NCI-H2196 (cell line): ENCODE measurements around the gene EIF3D.
"Not testable (repeated sequence)": the region's sequence is repeated elsewhere in the genome, so short reads cannot be mapped to it uniquely, and the experiment has no call there.

Source experiments
- DNase-seq: peaks from one replicate; lab custom pipeline; 2025; ENCODE audit not compliant: unreplicated experiment; lab: John Stamatoyannopoulos, UW

The EIF3D gene

GRCh38 chr22:36549033-36549432, 20.1 kb upstream of the EIF3D start:
- DNase-seq, result no peak

- no peak for DNase-seq
Observed at GRCh38 chr22:36548606-36549005, 19.6 kb upstream of the EIF3D start.

GRCh38 chr22:36546932-36547331, 18.0 kb upstream of the EIF3D start:
- DNase-seq, result no peak

- peak; percentile 39 for DNase-seq
Observed at GRCh38 chr22:36546092-36546804, 17.3 kb upstream of the EIF3D start.

DNA sequence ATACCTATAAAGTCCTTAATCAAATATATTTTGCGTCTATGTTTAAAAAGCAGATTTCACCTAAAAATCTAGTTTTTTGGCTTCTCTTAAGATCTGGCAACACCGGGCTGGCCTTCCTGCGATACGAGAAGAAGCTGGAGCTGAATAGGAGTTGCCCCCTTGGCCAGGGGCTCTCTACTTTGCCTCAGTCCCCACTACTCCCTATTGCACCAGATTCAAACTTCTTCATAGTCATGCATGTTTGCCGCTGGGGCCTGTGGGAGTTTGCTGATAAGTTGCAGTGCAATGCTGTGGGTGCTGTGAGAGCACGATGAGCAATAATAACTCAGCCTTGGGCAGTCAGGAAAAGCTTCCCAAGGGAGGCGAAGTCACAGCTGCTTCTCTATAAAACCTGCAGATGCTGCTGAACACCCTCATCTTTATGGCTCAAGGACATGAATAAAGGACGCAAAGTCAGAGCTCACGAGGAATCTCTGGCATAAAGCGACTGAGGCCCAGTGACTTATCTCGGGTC, 15.2 kb upstream of the EIF3D start:
- no peak for DNase-seq

DNA sequence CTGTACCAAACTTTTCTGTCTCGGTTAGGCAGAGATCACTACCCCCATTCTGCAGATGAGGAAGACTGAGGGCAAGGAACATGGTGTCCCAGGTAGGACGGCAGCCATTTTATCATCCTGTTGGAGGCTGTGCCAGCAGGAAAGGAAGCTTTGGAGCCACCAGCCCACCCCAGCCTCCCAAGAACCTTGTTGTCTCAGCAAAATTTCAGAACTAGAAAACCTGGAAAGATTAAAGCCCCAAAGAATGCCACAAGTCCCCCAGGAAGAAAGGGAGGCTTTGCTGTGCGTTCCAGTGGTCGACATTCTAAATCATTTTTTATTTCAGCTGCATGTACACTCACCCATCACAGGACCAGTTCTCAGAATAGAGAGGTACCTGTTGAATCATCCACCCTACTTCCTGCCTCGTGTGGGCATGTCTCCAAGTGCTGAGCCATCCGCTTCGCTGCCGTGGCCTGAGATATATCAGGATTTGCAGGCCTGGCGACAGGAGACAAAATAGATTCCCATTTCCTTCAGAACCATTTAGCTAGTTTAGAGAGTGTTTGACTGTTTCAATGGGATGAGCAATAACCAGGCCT, 13.0 kb upstream of the EIF3D start:
- peak; percentile 26 for DNase-seq

GRCh38 chr22:36540867-36541642, 12.1 kb upstream of the EIF3D start:
- DNase-seq, result no peak

- no peak for DNase-seq
Observed at GRCh38 chr22:36538529-36538928, 9.6 kb upstream of the EIF3D start.

DNA sequence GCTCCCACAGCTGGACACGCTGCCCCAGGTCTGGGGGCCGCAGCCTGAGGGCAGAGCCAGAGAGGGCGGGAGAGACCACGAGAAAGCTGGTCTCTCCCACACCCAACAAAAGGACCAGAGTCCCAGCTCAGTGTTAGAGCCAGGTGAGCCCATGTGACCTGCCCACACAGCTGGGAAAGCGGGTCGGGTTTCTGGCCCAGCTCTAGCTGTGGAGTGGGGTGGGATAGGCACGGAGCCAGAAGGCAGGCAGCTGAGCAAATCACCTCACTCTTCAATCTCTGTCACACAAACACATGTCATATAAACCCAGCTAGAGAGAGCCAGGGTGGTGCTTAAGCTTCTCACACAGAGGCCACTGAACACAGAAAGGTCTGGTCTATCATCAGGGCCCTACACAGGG, 7.8 kb upstream of the EIF3D start:
- DNase-seq, result peak; percentile 52

DNA sequence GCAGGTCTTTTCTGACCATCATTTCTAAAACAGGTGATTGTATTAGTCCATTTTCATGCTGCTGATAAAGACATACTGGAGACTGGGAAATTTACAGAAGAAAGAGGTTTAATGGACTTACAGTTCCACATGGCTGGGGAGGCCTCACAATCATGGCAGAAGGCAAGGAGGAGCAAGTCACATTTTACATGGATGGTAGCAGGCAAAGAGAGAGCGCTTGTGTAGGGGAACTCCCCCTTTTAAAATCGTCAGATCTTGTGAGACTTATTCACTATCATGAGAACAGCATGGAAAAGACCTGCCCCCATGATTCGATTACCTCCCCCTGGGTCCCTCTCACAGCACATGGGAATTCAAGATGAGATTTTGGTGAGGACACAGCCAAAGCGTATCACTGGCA, 4.4 kb upstream of the EIF3D start:
- not testable (repeated sequence) for DNase-seq

DNA sequence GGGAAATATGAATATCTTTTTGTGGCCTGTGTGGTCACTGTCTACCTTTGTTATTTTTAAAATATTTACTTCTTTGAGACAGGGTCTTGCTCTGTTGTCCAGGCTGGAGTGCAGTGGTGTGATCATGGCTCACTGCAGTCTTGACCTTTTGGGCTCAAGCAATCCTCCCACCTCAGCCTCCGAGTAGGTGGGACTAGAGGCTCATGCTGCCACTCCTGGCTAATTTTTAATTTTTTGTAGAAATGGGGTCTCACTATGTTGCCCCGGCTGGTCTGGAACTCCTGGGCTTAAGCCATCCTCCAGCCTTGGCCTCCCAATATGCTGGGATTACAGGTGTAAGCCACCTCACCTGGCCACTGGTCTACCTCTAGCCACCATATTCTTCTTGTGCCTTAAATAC, 3.5 kb upstream of the EIF3D start:
- no peak for DNase-seq

DNA sequence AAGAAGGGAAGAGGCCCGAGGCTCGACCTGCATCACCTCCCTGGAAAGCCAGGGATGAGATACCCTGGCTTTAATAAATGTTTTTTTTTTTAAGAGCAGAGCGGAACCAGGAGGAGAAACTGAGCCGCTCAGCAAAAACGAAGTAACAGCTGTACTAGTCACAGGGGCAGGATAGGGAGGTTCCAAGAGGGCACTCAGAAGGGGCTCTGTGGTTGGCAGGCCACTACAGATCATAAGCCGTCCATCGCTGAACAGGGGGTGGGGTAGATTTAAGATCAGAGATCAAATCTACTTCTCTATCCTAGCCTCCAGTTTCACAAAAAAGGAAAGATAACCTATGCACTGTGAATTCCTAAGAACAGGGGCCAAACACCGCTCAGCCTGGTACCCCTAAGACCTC, 625 bp downstream of the EIF3D start:
- DNase-seq, result no peak

- DNase-seq, result no peak
Observed at GRCh38 chr22:36522662-36523061, 6.3 kb downstream of the EIF3D start.

DNA sequence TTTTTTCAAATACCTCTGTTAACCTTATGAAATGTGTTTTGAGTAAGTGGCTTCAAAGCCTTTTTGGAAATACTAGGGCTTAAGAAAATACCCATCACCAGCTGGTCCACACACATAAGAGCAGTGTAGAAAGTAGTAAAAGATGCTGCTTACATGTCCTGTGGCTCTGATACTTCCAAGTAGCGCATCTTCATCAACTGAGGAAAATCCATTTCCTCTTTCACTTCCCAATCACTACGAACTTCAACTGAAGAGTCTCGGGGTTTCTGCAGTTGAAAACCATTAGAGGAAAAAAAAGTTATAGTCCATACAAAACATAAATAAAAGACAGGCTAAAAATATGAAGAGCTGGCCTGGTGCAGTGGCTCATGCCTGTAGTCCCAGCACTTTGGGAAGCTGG, 8.5 kb downstream of the EIF3D start:
- no peak for DNase-seq

- not testable (repeated sequence) for DNase-seq
Observed at GRCh38 chr22:36519906-36520305, 9.1 kb downstream of the EIF3D start.

DNA sequence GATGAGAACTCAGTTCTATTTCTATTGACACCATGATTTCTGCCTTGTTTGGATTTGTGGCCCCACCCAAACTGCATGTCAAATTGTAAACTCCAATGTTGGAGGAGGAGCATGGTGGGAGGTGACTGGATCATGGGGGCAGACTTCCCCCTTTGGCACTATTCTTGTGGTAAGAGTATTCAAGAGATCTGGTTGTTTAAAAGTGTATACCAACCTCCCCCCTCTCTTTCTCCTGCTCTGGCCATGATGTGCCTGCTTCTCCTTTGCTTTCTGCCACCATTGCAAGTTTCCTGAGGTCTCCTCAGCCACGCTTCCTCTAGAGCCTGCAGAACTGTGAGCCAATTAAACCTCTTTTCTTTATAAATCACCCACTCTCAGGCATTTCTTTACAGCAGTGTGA, 14.2 kb downstream of the EIF3D start:
- no peak for DNase-seq

DNA sequence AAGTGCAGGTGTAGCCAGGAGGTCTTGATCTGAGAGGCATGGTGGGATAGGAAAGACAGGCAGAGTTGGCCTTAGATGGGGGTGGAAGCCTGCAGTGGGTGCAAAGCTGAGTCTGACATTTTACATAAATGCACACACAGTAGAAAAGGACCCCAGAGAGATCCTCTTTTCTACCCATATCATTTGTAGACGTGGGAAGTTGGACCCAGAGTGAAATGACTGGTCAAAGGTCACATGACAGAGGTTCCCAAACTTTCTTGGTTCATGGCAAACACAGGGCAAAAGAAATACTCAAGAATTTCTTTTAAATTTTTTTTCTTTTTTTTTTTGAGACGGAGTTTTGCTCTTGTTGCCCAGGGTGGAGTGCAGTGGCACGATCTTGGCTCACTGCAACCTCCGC, 16.0 kb downstream of the EIF3D start:
- no peak for DNase-seq

DNA sequence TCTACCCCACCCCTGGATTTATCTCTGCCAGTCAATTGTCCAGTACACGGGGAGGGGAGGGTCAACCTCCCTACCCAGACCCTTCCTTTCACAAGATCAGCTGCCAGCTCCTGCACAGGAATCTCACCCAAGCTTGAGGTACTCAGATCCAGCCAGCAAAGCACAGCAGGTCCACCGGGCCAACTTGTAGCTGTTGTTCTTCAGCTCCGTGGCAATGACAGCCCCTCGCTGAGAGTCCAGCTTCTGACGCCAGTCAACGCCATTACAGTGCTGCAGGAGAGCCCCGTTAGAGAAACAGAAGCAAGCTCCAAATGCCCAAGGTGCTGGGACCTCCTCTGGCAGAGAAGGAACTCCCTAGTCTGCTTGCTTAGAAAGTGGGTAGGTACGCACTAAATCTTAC, 16.6 kb downstream of the EIF3D start:
- no peak for DNase-seq

GRCh38 chr22:36510966-36511881, 17.7 kb downstream of the EIF3D start:
- DNase-seq, result peak; percentile 5

- no peak for DNase-seq
Observed at GRCh38 chr22:36510384-36510783, 18.6 kb downstream of the EIF3D start.

GRCh38 chr22:36507518-36508010, 21.4 kb downstream of the EIF3D start:
- no peak for DNase-seq
